ENCODE results near the gene PDE4D. TPM values are rescaled to one million over a fixed set of nuclear protein-coding genes. Genes with fewer than 3 reads are reported as not detected.

Gene PDE4D
- total RNA-seq, 1 donor from 2014 or later: 27.4 TPM

DNA sequence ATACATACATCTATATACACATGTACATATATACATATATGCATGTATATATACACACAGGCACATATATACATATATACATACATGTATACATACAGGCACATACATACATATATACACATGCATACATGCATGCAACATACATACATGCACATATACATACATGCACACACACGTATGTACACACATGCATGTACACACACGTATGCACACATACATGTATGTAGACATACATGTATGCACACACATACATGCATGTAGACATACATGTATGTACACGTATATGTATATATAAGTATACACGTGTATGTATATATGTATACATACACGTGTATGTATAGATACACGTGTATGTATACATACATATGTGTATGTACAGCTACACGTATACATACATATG, 693.7 kb downstream of the PDE4D start:
- no peak for DNase-seq (ENCODE audit: extremely low read depth, low read depth, low spot score)

DNA sequence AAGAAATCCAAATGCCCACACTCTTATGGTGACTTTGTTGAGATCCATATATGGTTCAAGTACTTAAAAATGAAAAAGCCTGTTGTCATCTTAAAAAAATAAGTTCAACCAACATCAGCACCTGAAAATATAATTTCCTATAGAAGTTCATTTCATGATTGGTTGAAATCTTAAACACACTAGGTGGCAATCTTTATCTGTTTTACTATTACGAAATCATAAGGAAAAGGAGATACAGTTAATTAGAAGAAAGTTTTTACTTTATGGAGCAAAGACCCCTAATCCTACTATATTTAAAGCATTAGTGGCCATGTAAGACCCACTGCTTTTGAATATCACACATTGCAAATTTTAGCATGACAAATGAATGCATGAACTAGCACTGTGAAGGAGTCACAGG, 694.7 kb downstream of the PDE4D start:
- no peak for DNase-seq (ENCODE audit: extremely low read depth, low read depth, low spot score)

DNA sequence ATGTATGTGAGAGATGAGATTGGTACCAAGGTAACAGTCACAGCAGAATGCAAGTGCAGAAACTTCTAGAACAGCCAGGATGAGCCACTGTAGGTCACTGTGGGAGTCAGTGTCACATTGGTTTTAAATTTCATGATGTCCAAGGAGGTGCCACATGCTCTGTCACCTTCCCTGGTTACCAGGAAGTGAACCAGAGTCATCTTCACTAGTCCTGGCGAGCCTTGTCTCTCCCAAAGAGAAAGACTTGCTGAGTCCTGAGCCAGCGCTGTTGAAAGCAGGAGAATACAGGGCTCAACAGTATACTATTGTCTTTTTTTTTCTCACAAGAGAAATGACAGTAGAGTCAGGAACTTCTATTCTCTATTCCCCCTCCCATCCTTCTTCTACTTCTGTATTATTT, 695.2 kb downstream of the PDE4D start:
- DNase-seq (ENCODE audit: extremely low read depth, low read depth, low spot score): no peak

DNA sequence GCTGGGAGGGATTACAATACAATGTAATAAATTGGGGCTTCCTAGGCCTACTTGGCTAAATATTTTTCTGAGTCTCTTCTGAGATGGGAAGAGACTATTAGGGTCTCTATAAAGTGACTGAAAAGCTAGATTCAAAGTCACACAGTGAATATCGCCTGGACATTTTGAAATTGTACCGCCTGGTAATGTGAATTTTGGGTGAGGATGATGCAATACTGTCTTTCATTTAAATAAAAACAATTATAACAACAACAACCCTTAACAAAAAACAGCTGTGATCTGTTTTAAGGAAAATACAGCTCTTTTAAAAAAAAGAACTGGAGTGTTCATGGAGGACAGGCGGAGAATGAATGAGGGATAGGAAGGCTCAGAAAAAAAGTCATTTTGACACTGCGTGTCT, 695.6 kb downstream of the PDE4D start:
- DNase-seq (ENCODE audit: extremely low read depth, low read depth, low spot score): no peak

DNA sequence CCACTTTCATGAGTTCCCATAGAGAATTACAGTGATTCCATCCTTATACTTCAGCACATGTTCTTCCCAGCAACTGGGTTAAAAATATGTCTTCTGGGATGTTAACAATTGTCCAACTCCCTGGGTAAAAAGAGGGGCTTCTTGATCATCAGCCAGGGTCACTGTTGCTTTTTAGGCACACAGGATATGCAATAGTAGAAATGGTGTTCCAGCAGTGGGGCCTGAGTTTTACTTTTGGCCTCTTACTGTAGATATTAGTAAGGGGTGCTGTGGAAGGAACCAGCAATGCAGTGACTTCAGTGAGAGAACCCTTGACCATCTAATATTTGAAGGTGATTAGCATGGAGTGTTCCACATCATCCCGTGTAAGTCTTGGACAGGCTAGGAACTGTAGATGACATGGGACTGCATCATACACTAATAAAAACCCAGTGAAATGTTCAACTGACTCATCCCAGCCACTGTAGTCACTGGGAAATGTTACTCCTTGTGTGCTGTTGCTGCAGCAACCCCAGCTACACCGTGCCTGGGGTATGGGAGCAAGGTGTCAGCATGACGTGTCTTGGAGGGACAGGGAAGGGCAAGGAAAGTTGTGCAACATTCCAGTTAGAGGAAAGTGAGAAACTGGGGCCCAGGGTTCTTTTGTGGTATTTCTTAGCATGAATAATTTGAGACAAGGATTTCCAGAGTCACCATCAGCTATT, 699.8 kb downstream of the PDE4D start:
- DNase-seq (ENCODE audit: extremely low read depth, low read depth, low spot score): peak; percentile 5

DNA sequence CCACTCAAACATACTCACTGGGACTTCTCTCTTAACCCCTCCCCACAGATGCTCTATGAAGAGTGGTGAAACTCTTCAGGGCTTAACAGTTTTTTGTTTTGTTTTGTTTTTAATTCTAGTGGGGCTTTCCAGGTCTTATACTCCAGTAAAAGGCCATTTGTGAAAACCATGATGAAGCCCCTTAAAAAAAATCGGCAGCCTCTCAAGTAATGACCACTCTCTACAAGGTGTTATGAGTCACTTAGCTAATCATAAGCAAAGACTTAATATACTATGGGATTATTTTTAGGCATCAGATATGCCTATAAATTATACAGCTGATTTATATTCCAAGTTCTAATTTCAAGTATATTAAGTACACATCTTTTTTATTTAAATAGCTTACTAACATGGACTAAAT, 702.8 kb downstream of the PDE4D start:
- no peak for DNase-seq (ENCODE audit: extremely low read depth, low read depth, low spot score)

DNA sequence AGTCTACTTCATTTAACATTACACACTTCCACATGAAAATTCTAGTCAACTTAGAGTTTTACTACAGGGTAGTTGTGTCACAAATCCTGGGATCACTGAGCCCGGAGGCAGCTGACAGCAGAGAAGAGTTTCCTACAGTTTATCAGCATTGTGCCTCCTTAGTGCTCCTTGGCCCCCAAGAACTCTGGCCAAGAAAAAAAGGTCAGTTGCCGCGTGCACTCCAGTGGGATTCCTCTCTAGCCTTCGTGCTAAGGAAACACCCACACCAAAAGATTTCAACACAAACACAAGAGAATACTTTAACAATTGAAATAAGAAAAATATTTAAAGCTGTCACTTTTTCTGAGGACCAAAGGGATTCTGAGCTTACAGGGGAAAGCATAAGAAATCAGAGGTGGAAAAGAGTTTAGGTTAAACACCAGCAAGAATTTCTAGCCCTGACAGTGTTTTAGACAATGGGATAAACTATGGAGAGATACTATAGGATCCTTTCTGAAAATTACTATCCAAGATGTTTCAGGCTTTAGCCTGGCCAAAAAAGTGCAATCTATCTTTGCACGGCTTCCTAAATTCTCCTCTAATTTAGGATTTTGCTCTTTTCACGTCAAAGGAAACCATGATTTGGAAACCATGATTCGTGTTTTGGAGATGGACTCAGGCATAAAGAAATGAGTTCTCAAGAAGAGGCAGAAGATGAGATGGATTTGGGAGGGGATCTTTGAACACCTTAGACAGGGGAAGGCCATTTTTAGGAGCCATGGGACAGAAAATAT, 703.9 kb downstream of the PDE4D start:
- no peak for DNase-seq (ENCODE audit: extremely low read depth, low read depth, low spot score)

DNA sequence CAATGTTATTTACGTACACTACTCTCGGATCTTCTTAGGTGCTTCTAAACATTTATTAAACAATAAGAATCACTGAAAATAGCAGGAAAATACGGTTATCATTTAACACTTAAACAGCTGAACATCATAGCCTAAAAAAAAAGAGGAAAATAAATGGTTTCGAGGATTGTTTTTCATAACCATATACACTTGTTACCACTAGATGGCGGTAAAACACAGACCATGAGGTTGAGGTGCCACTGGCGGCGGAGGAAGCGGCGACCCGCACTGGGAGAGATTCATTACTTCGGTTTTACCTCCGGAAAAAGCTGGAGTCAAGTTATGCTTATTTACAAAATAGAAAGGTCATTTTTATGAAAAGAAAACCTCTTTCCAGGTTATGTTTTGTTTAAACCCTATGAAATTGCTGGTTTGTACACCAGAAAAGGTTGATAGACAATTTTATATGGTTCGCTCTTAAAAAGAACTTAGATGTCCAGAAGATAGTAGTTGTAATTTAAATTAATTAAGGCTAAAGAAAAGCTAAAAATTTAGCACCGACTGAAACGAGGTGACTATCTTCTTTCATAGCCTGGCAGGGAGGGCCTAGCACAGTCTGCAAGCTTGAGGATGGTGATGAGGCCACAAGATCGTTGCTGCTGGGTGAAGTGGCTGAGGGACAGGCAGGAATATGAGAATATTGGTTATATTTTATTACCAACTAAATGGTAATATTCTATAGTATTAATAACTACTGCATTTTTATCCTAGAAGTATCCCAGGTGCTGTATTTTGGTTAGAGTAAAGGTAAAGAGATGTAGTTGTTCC, 704.9 kb downstream of the PDE4D start:
- DNase-seq (ENCODE audit: extremely low read depth, low read depth, low spot score): no peak

DNA sequence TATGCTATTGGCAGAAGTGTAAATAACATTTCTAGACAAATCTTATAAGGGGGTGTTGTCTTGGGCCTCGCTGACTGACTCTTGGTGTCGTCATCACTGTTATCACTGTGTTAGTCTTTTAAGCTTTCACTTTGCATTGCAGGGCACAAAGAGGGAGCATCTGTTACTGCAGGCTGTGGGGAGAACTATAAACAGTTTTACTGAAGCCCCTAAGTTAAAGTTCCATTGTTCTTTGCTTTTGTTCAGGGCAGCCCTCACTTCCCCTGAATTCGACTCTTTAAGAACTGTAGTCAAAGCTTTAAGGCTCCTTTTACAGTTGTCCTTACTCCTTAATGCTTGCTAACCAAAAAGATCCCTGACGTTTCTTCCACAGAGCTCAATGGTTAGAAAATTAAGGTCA, 705.7 kb downstream of the PDE4D start:
- no peak for DNase-seq (ENCODE audit: extremely low read depth, low read depth, low spot score)

DNA sequence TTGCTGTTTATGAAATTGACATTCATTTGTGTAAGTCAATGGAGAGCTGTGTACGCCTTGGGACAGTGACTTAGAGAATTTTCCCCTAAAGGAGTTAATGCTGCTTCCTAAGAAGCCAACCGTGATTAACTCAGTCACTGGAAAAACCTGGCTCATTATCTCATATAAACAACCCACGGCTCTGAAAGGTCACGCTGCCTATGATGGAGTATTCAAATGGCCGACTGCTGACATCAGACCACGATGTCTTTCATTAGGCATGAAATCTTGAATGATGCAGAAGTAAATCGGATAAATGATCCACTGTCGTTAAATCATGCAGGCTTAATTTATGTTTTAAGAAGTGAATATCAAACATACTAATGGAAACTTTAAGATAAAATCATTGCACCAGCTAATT, 706.9 kb downstream of the PDE4D start:
- no peak for DNase-seq (ENCODE audit: extremely low read depth, low read depth, low spot score)

DNA sequence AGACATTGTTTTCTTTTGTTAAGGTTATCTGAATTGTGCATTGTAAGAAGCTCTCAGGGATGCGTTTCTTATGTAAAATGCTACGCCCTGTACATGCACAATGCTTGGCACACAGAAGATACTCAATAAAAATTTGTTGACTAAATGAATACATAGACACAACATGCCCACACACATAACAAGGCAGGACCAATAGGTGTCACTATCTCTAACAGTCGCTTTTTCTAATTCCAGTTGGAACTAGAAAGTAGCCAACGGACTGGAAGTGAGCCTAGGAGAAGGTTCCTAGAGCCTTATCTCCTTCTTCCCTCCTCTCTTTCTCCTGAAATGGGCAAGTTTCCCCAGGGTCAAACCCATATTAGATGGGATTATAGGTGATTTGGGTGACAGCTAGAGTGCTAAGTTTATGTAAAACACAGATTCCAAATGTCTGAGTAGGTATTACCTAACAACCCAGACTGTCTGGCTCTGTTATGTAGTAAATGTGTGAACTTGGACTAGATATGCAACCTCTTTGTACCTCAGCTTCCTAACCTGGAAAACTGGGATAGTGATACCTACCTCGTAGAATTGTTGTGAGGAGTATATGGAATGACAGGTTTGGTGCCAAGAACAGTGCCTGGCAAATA, 707.7 kb downstream of the PDE4D start:
- no peak for DNase-seq (ENCODE audit: extremely low read depth, low read depth, low spot score)

DNA sequence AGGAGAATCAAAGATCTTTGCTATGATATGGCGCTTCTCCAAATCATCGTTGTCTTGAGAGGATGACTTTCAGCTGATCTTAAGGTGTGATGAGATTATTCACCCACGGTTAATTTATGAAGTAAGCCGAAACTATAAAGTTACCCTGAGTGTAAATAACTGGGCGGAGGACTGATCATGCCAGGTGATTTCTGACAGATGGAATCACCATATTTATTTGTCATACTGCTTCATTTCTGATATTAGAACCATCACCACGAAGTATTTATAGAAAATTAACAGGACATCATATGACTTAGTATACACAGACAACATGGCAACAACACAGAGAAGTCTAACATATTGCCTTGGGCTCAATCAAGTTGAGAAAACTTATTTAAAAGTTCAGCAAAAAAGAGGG, 708.8 kb downstream of the PDE4D start:
- DNase-seq (ENCODE audit: extremely low read depth, low read depth, low spot score): no peak

DNA sequence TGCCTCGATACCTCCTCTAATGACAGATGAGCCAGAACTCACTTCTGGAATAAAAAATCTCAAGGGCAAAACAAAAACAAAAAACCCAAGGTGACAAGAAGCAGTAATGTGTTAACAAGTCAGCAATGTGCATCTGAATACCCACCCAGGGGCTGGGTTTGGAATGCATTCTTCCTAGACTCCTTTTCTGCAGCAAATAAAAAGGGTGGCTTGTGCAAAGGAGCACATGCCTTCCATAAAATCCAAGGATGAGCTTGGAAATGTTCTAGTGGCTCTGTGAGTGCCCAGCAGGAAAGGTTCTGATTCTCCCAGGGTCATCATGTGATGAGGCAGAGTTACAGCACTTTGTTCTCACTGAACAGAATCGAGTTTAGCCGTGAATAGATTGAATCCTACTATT, 710.8 kb downstream of the PDE4D start:
- DNase-seq (ENCODE audit: extremely low read depth, low read depth, low spot score): no peak

DNA sequence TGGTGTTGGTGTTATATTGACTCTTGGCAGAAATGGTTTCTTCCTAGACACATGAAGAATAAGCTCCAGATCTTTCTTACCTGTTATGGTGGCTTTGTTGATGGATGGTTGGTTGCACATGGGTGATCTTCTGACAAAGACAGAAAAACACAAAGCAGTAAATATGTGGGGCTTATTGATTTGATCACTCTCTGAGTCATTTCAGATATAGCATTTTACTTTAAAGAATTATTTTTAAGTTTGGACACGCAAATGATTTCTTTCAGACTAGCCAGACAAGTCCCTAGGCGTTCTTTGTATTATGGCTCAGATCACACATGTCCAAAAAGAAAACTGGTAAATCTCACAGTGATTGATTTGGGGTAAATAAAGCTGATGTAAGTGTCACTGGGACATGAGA, 713.0 kb downstream of the PDE4D start:
- DNase-seq (ENCODE audit: extremely low read depth, low read depth, low spot score): no peak

DNA sequence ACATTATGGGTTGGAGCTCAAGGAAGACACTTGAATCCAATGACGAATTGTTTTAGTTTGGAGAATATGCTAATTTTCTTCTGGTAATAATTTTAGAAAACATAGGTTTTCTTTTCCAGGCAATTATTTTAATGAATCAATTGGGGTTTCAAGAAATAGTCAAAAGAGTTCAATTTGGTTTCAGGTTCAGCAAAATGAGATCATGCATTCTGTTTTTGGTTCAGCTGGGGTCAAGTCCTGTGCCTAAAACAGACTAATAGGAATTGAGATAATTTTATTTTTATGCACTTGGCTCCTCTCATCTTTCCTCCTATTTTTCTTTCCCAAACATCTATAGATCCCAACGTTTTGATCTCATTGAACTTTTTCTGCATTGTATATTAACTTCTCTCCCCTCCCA, 713.8 kb downstream of the PDE4D start:
- no peak for DNase-seq (ENCODE audit: extremely low read depth, low read depth, low spot score)

DNA sequence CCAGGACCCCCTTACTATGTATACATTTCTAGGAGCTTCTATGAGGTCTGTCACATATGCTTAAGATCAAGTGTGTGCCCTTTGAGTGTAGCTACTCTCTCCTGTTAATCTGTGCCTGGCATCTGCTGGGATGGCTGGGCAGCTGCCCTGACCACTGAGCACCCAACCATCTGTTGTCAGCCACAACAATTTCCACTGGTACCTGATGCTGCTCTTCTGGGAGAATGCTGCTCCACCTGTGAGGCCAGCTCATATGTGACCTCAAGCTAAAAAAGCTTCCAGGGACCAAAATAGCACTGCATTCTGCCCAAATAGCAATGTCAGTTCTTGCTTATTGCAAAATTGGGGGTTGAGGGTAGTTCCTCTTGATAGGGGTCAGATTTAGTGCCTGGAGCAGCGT, 715.0 kb downstream of the PDE4D start:
- DNase-seq (ENCODE audit: extremely low read depth, low read depth, low spot score): no peak

DNA sequence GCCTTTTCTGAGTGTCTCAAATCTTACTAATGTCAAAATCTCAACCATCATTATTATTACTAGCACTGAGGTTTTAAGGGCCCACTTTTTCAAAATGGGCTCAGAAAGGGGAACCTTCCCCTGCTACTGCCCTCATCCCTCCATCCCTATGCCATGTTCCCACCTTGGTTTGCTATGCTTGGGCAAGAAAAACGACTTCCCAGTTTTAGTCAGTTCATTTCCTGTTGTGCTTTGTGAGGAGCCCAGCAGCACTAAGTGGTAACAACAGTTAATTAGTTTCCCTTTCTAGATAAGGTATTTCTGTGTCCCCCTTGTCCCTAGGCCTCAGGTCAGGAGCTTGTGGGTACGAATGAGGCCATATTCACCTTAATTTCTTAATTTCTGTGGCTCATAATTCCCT, 715.5 kb downstream of the PDE4D start:
- no peak for DNase-seq (ENCODE audit: extremely low read depth, low read depth, low spot score)

DNA sequence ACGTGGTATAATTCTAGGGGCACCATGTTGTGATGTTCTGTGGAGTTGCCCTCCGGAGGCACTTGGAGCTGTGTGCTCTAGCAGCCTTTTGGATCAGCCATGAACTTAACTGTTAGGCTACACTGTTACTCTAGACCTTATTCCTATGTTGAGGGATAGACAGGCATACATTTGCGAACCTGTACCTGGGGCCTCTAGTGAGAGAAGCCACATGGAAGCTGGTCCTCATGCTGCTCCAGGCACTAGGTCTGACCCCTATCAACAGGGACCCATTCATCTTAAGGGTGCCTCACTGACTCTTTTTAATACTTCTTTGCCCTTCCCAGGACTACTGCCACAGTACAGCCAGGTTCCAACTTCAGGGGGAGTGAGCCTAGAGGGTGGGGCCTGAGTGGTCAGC, 715.9 kb downstream of the PDE4D start:
- DNase-seq (ENCODE audit: extremely low read depth, low read depth, low spot score): no peak

DNA sequence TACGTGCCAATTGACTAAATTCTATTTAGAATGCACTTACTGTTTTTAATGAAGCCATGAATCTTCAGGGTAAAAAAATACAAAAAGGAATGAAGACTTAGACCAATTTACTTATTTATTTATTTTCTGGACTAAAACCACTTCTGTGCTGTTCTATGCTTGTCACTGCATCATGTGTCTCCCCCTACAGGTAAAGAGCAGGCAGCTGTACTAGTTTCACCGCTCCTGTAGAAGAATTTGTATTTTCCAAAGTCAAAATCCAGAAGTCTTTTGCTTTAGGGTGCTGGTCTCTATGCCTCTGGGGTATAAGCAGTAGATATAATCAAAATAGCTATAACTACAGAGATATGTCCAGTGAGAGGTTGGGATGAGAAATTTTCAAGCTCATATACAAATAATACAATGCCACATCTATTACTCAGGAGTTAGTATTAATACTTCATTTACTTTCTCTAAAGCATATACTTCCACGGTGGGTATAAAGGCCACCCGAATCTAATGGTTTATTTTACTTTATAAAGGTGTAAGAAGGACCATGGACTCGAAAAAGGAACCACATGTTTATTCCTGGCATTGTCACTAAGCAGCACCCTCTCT, 719.2 kb downstream of the PDE4D start:
- no peak for DNase-seq (ENCODE audit: extremely low read depth, low read depth, low spot score)

DNA sequence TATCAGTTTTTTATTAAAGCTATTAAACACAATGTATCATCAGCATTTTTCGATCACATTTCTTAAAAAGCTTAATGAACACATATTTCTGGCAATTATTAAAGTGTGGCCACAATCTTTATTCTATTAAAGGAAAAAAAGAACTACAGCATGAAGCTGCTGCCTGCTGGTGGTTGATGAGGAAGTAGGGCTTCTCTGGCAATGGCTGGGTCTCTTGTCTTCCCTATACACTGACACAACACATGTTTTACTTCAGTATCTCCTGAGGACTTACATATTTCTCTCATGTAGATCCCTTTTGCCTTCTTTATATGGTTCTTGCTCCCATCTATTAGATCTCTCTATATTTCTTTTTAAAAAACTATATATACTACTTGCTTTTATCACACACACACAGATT, 719.9 kb downstream of the PDE4D start:
- DNase-seq (ENCODE audit: extremely low read depth, low read depth, low spot score): no peak

DNA sequence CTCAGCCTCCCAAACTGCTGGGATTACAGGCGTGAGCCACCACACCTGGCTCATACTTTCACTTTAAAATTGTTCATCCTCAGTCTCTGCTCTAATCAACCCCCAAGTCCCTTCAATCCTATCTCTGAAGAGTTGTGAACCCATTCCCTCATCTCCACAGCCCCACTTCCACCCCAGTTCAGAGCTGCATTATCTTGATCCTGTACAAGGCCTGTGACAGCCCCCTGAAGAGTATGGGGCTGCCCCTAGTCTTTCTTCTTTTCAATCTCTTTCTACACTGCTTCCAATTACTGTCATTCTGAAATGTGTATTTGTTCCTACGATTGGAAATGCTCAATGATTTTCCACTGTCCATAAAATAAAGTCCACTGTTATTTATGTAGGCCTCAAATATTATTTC, 722.4 kb downstream of the PDE4D start:
- DNase-seq (ENCODE audit: extremely low read depth, low read depth, low spot score): no peak
